GM18517 (cell line): ENCODE results near the gene CD40.

Source experiments
- ATAC-seq: cut with Tn5 transposase; IDR thresholded peaks from one replicate; pipeline ENCODE4 v1.9.1; 2021; ENCODE audit warnings: mild to moderate bottlenecking, moderate library complexity; ENCODE audit not compliant: unreplicated experiment

The CD40 gene

DNA sequence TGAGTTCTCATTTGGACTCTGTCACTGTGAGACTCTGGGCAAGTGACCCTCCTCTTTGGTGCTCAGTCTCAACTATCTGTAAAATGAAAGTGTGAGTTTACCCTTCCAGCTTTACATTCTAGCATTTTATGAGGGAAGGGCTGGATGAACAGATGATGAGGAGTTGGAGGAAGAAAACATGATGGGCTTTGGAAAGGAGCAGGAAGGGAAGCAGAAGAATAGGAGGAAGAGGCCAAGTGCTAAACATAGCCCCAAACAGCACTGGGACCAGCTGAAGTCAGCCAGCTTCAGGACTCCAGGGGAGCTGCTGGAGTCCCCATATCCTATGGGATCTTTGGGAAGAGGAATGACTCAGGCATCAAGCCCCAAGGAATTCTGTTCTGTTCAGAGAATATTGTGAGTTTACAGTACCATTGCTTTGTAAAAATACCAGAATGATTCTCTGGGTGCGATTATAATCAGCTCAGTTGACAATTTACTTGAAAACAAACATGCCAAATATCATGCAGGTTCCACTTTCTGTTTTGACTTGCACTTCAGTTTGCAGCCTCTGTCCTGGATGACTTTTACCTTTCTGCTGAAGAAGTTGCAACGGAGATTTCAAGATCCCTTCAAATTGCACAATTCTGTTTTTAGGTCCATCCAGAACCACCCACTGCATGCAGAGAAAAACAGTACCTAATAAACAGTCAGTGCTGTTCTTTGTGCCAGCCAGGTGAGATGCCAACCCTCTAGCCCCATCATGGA, 3.2 kb downstream of the CD40 start:
- no peak for ATAC-seq

DNA sequence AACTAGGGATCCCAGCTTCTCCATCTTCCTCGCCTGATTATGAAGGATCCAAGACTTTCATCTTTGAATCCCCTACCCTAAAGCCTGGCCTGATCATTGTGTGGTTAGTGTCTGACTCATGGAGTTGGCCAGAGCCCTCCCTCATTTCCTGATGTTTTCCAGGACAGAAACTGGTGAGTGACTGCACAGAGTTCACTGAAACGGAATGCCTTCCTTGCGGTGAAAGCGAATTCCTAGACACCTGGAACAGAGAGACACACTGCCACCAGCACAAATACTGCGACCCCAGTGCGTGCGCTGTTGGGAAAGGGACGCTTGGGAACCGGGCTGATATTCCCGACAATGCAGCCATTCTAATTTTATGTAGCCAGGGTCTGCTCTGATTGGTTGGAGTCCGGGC, 4.0 kb downstream of the CD40 start:
- no peak for ATAC-seq

DNA sequence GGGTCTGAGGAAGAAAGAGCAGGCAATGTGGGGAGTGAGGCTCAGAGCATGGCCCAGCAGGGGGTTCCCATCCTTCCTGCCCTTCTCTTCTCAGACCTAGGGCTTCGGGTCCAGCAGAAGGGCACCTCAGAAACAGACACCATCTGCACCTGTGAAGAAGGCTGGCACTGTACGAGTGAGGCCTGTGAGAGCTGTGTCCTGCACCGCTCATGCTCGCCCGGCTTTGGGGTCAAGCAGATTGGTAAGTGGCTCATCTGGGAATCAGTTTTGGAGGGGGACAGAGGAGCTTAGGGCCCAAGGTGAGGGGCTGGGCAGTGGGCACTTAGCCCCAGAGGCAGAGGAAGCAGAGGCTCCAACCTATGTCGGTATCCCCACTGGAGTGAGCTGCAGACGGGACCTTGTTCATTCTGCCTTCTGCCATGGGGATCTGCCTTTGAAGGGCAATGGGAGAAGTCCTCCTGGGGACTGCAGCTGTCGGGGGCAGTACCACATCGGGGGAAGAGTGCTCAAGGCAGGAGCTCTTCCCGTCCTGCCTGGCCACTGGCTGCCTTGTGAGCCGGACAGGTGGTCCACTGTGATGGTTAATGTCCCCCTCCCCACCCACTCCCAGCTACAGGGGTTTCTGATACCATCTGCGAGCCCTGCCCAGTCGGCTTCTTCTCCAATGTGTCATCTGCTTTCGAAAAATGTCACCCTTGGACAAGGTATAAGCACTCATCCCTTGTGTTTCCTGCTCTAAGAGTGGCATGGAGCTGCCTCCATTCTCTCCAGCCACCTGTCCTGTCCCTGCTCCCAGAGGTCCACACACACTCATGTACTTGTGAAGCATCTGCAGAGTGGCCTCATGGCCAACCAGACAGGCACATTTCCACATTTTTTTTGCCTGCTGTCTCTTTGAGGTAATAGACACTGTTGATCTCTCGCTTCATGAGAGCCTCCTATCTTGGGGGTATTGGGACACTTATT, 4.7 kb downstream of the CD40 start:
- no peak for ATAC-seq

DNA sequence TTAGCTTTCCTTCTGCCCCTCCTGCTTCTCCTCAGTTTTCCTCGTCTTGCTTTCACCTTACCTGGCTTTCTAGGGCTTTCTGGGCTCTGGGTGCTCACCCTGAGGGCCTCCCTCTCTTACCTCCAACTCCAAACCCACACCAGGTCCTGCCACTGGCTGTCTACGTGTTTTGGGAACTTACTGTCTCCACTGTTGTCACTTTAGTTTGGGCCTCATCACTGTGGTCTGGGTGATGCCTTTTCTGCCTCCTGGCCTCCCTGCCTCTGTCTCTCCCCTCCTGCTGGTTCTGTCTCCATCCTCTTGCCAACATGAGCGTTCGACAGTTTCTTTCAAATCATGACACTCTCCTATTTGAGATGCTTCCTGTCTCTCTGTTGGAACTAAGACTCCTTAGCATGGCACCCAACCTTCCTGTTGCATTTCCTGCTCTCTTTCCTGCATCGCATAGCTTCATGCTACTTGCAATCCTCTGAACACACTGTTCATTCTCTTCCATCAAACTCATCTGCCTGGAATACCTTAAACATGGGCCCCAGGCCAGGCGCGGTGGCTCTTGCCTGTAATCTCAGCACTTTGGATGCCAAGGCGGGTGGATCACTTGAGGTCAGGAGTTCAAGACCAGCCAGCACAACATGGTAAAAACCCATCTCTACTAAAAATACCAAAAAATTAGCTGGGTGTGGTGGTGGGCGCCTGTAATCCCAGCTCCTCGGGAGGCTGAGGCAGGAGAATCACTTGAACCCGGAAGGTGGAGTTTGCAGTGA, 5.5 kb downstream of the CD40 start:
- ATAC-seq, result no peak

DNA sequence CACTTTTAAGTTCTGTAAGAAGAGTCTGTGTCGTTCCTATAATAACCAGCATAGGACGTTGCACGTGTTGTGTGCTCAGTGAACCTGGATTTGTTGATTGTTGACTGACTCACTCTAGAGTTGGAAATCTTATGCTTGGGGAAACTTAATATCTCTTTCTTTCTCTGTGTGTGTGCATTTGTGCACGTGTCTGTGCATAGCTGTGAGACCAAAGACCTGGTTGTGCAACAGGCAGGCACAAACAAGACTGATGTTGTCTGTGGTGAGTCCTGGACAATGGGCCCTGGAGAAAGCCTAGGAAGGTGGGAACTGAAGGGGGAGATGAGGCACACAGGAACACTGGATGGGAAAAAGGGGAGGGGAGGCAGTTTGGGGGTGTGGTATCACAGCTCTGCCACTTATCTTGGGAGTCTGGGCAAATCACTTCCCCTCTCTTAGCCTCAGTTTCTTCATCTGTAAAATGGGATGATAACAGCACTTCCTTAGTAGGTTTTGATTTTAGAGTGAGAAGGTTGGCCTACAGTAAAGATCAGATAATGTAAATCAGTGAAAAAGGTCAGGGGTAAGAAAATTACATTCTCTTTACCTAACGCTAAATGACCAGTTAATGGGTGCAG, 8.4 kb downstream of the CD40 start:
- no peak for ATAC-seq

DNA sequence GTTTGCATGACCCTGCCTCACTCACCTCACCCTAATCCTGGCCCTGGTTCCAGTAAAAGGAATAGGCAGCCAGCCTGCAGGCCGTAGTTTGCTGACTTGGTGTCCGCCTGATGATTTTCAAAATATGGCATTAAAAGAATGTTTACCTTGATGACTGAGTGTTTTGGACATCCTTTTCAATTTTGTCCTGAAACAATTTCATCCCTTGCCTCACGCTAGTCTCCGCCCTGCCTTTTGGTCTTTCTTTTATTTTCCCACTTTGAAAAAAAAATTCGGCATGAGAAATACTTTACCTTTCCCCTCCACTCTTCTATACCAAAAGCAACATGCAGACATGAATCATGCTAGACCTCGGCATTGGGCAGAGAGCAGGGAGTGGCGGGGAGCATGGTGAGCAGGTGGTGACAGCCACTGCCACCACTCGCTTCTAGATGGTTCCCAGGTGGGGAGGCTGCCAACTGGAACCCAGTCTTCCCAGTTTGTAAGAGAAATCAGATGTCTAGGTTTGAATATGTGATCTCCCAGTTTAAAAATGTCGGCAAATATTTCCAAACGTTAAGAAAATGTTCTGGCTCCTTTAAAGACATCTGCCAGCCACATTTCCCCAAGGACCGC, 9.4 kb downstream of the CD40 start:
- ATAC-seq, result no peak

DNA sequence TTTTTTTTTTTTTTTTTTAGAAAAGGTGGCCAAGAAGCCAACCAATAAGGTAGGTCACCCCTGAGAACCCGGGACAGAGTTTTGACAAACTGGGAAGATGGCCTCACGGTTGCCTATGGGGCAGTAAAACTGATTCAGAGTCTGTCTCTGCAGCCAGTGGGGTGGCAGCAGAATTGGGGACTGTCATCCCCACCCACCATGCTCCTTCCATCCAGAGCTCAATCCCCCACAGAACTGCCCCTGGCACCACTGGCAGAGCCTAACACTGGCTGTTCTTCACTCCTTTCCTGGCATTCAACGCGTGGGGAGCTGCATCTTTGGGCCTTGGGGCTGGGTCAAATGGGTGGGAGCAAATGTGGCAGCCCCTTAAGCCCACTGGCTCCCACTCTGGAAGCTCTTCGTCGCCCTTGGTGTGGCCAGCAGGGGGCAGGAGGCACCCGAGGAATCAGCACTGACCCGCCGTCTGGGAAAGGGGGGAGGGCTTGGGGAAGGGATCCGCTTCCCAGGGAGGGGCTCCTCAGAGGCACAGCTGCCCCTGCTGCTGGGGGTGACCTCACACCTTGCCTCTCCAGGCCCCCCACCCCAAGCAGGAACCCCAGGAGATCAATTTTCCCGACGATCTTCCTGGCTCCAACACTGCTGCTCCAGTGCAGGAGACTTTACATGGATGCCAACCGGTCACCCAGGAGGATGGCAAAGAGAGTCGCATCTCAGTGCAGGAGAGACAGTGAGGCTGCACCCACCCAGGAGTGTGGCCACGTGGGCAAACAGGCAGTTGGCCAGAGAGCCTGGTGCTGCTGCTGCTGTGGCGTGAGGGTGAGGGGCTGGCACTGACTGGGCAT, 10.4 kb downstream of the CD40 start:
- ATAC-seq, result no peak

DNA sequence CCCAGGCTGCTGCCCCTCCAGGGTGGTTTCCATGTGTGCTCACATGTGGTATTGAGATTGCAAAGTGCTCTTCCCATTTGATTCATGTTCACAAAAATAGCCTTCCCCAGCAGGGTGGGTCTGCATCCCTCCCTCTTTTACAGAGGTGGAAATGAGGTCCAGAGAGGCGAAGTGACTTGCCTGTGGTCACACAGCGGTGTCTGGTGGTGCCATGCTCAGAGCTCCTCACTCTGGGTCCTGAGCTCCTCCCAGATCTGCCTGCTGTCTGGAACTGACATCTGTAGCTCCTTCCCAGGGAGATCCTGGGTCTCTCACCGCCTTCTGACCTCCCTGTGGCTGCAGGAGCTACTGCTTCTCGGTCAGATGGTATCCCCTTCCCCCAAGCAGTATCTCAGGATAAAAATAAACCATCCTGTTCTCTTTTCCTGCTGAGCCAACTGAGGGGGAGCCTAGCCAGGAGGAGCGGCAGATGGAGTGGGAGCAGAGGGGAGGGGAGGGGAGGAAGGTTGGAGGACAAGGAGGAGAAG, 11.9 kb downstream of the CD40 start:
- no peak for ATAC-seq

DNA sequence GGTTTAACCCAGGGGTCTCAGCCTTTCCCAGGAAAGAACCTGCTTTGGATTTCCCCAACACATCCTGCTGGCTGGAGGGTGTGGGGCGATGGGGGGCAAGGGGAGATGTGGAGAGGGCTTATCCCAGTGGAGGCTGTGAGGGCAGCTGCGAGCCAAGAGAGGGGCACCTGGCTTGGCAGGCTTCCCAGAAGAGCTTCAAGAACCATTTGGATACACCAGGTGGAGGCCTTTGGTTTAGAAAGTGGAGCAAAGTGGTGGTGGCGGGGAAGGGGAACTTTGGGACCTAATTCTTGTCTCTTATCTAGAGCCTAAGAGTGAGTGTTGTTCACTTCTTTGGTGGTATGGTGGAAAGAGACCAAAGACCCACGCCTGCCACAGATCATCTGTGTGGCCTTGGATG, 12.4 kb downstream of the CD40 start:
- no peak for ATAC-seq

DNA sequence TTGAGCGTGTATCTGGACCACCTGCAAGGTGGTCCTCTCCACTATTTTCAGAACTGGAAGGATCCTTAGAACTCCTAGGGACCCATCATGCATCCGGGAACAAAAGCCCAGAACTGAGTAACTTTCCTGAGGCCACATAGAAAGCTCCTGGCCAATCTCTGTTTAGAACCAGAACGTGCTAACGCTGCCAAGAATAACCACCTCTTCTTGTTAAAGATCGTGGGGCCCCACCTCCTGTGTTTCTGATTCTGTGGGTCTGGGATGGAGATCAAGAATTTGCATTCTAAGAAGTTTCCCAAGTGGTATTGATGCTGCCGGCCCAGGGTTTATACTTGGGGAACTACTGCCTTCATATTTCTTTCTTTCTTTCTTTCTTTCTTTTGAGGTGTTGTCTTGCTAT, 13.3 kb downstream of the CD40 start:
- no peak for ATAC-seq

DNA sequence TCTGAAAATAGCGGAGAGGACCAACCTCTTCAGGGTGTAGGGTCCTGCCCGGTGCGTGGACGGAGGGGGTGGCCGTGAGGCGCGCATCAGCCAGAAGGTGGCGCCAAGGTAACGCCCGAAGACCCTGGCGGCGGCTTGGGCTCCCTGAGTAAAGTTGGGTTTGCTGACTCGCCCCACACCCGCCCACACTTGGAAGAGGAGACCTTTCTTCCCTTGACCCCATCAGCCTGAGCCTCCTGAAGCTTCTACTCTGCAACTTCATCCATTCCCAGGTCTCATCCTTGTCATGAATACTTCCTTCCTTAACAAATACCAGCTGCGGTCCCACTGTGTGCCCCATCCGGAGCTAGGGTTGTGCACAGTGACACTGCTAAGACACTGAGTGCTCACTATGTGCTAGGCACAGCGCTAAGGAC, 14.6 kb downstream of the CD40 start:
- ATAC-seq, result no peak

DNA sequence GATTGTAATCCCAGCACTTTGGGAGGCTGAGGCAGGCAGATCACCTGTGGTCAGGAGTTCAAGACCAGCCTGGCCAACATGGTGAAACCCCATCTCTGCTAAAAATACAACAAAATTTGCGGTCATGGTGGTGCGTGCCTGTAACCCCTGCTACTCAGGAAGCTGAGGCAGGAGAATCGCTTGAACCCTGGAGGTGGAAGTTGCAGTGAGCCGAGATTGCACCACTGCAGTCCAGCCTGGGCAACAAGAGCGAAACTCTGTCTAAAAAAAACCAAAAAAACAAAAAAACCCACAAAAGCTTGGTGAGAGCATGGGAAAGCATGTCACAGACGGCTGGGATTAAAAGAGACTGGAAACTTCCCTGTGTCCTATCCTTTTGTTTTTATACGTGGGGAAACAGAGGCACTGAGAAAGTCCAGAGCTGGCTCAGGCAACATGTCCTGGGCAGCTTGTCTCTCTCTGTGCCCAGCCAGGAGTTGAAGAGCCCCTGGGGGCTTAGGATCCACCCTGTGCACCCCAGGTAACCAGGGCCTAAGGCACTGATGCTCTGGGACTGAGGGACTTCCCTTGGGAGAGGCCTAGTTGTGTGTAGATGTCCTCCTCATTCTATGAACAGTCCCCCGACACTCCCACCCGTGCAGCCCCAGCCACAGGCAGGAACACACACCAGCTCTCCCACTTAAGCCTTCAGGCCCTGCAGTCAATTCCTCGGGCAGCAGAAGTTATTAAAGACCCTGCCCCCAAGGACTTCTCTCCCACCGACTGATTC, 16.0 kb downstream of the CD40 start:
- ATAC-seq, result no peak

DNA sequence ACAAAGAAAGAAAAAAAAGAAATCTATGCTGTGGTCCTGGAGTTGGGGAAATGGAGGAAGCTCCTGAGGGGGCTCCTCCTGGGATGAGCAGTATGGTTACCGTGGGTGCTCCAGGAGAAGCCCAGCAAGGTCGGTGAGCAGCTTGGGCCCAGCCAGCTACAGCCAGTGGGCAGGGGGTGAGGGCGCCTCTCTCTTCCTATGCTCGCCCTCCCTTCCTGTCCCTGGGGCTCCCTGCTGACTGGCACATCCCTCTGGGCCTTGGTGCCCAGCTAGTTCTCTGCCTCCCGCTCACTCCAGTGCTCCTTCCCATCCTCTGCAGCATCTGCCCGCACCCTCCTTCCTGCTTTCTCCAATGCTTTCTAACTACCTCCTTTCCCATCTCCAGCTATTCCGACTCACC, 16.6 kb downstream of the CD40 start:
- ATAC-seq, result no peak

DNA sequence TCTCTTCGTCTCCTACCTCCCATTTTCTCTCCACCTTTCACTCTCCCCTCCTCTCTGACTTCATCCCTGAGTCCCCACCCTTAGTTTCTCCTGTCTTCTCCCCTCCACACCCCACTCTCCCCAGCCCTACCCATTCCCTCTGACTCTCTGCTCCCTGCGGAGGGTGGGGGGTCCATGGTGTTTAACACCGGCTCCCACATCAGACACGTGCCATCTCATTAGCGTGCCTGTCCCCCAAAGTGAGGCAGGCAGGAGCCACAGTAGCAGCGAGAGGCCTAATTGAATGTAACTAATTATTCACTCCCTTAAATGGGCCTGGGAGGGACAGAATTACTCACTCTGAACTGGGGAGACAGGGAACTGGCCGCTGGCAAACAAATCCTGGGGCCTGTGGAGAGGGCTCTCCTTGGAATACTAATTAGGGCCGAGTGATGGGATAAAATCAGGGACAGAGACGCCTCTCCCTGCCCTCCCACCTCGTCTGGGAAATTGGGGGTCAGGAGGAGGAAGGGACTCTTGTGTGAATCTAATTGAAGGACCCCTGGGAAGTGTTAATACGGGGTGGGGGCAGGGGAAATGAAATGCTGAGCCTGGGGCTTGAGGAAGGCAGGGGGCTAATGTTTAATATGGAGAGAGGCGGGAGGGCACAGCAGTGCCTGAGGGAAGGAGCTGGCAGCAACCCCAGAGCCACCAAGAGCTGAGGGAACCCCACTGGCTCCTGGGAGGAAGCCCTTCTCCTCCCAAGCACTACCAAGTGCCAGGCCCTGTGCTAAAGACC, 17.9 kb downstream of the CD40 start:
- ATAC-seq, result no peak

DNA sequence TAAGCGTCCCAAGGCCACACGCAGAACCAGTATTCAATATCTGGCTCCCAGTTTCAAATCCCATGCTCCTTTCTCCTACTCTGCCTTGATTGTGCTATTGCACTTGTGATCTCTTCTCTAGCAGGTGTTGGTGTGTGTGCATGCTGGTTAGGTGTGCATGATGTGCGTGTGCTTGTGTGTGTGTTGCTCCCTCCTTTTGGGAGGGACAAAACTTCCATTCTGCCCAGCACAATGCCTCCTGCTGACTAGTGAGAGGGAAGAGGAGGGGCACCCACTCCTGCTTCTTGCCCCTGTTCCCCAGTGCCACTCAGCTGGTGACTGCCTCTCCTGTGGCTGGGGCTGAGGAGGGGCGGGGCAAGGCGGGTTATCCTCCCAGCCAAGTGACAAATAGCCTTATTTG, 19.7 kb downstream of the CD40 start:
- no peak for ATAC-seq

DNA sequence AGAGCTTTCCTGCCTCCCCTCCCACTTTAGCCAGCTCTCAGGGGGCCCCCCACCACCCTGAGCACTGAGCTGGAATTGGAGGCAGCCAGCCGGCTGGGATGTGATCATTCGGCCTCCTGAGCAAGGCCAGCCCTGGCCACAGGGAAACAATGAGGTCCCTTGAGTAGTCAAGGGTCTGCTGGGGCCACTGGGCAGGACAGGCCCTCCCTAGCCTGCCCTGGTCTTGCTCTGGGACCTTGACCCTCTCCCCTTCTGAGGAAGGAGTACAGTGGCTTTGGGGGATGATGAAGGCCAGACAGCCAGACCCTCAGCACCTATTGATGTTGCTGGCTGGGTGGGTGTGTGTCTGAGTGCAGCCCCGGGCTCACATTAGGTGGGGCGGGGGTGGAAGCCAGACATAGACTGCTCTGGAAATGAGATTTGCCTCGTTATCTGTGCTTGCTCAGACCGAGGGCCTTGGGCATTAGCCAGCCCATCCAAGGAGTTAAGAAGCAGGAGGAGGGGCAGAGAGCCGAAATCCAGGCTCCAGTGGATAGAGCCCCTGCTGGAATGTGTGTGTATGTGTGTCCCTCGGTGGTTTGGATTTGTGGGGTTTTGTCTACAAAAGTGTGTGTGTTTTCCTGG, 21.3 kb downstream of the CD40 start:
- no peak for ATAC-seq

DNA sequence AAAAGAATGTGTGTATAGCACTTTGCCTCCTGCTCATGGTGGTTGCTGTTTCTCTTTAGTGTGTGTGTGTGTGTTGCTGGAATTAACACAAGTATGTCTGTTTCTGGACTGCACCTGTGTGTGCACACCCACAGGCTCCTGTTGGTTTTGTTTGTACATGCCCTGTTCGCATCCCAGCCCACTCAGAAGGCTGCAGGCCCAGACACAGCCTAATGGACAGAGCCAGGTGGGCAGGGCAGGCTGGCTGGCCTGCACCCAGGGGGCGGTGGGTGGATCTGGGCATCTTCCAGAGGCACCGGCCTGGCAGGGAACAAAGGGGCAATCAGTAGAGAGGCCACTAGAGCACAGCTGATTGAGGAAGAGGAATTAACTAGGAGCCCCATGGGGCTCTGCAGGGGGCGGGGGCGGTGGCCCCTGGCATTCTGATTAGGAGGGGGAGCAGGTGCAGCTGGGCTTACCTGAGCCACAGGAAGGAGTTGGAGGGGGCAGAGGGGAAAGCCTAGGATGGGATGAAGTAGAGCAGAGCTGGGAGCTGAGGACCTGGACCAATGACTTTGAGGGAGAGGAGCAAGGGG, 21.9 kb downstream of the CD40 start:
- no peak for ATAC-seq
